NCI-H187 treated with DMSO at 0.1 percent for 48 hours (cell line): ENCODE data around the gene MAPK8IP3.

Source experiments
- DNase-seq: peaks from one replicate; lab custom pipeline; 2025; lab: John Stamatoyannopoulos, UW

The MAPK8IP3 gene

GRCh38 chr16:1741553-1742165 lies 35.7 kb downstream of the MAPK8IP3 start:
- DNase-seq = no peak

GRCh38 chr16:1743376-1744337 lies 37.7 kb downstream of the MAPK8IP3 start:
- DNase-seq = no peak

GRCh38 chr16:1744338-1744840 lies 38.4 kb downstream of the MAPK8IP3 start:
- DNase-seq = no peak

- no peak for DNase-seq
Measured at GRCh38 chr16:1745181-1745899, 39.3 kb downstream of the MAPK8IP3 start.

GRCh38 chr16:1745900-1746692 lies 40.1 kb downstream of the MAPK8IP3 start:
- DNase-seq = no peak

GRCh38 chr16:1746693-1747195 lies 40.7 kb downstream of the MAPK8IP3 start:
- no peak for DNase-seq

GRCh38 chr16:1747934-1748333 lies 41.9 kb downstream of the MAPK8IP3 start:
- DNase-seq = no peak

- no peak for DNase-seq
Measured at GRCh38 chr16:1749152-1750117, 43.4 kb downstream of the MAPK8IP3 start.

- DNase-seq = no peak
Measured at GRCh38 chr16:1751946-1752345, 46.0 kb downstream of the MAPK8IP3 start.

GRCh38 chr16:1752853-1753252 lies 46.9 kb downstream of the MAPK8IP3 start:
- DNase-seq = no peak

GRCh38 chr16:1754204-1754603 lies 48.2 kb downstream of the MAPK8IP3 start:
- no peak for DNase-seq

GRCh38 chr16:1757714-1758461 lies 51.9 kb downstream of the MAPK8IP3 start:
- no peak for DNase-seq

- no peak for DNase-seq
Measured at GRCh38 chr16:1758923-1759322, 52.9 kb downstream of the MAPK8IP3 start.

GRCh38 chr16:1759511-1759910 lies 53.5 kb downstream of the MAPK8IP3 start:
- DNase-seq = no peak

GRCh38 chr16:1760911-1761310 lies 54.9 kb downstream of the MAPK8IP3 start:
- no peak for DNase-seq

- no peak for DNase-seq
Measured at GRCh38 chr16:1761751-1762150, 55.8 kb downstream of the MAPK8IP3 start.

GRCh38 chr16:1762196-1762878 lies 56.3 kb downstream of the MAPK8IP3 start:
- DNase-seq = no peak

- DNase-seq = no peak
Measured at GRCh38 chr16:1762879-1763520, 57.0 kb downstream of the MAPK8IP3 start.
